ENCODE measurements around the gene CARS1.

- TF ChIP-seq, protein P1, sequence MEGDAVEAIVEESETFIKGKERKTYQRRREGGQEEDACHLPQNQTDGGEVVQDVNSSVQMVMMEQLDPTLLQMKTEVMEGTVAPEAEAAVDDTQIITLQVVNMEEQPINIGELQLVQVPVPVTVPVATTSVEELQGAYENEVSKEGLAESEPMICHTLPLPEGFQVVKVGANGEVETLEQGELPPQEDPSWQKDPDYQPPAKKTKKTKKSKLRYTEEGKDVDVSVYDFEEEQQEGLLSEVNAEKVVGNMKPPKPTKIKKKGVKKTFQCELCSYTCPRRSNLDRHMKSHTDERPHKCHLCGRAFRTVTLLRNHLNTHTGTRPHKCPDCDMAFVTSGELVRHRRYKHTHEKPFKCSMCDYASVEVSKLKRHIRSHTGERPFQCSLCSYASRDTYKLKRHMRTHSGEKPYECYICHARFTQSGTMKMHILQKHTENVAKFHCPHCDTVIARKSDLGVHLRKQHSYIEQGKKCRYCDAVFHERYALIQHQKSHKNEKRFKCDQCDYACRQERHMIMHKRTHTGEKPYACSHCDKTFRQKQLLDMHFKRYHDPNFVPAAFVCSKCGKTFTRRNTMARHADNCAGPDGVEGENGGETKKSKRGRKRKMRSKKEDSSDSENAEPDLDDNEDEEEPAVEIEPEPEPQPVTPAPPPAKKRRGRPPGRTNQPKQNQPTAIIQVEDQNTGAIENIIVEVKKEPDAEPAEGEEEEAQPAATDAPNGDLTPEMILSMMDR (conservative IDR thresholded peaks at IDR 0.05; ENCODE audit: low read depth in 2 of 2): no peak
- TF ChIP-seq ZNF114 (CRISPR knock-in tag; IDR thresholded peaks at IDR 0.05): no peak
- TF ChIP-seq EZH2phosphoT487 (IDR thresholded peaks at IDR 0.05; ENCODE audit: unreplicated experiment): no peak
- no peak for TF ChIP-seq ETS1 (IDR thresholded peaks at IDR 0.05)
- TF ChIP-seq REST (IDR thresholded peaks at IDR 0.05; ENCODE audit: unreplicated experiment): no peak
Measured at GRCh38 chr11:3074912-3075589, 17.8 kb upstream of the CARS1 start.

Data from GM23338 (cell line).